T47D (cell line): ENCODE results near the gene ABHD2.

Source experiments
- DNase-seq, 2 experiments: peaks; one replicate each; pipeline versions ENCODE4 v3.0.0 to v3.0.0-alpha.2; 2011 to 2012; ENCODE audit warnings: low read depth in 1 of 2, low spot score in 1 of 2
- JUND ChIP-seq: IDR thresholded peaks from 2 replicates; pipeline ENCODE4 v1.6.1; 2012; ENCODE audit warnings: low read depth
- in situ Hi-C: cut with HindIII; loops from 2 replicates; pipeline ENCODE4 v1.10.0; 2016; ENCODE audit warnings: low sequenced_read_pairs, low pct_unique_long_range_greater_than_20kb

ABHD2 gene

DNA sequence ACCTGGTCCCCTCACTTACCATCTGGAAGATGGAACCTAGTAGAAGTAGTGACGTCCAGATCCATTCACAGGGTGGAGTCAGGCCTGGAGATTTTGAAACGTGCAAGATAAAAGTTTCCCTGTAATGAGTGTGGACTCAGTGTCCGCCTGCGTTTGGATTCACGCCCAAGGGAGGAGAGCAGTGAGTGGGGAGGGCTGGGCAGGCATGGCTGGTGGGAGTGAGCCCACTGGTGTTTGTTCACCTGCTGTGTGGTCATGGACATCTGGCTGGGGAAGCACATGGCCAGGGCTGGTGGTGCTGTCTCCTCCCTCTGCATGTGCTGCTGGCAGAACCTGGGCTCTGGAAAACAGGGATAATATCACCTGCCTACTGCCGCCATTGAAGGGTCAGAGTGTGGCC is 96.1 kb downstream of the ABHD2 start:
- in situ Hi-C loops = no loop called here
- no peak for DNase-seq
- no peak for TF ChIP-seq JUND

DNA sequence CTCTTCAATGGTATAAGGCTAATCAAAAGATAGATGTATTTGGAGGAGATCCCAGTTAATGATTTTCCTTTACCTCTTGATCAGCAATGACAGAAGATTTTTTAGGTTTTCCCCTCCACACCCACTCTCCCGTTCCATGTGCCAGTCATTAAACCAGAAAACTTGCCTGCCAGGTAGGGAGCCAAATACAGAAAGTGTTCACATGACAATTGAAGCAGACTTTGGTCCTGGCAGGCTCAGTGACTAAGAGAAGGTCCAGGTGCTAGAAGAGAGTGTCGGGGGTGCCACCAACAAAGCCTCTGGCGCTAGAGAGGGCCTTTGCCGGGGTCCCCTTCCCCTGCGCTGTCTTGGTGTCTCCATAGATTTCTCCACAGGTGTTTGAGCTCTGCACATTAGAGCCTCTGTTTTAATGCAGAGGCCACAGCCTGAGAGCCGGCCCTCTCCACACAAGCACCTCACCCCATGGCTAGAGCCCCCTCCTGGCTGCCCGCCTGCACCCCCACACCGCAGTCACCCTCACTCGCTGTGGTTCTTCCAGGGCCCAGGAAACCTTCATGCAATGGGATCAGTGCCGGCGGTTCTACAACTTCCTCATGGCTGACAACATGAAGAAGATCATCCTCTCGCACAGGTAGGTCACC is 96.8 kb downstream of the ABHD2 start:
- DNase-seq = no peak
- in situ Hi-C loops = no loop called here
- TF ChIP-seq JUND = no peak

DNA sequence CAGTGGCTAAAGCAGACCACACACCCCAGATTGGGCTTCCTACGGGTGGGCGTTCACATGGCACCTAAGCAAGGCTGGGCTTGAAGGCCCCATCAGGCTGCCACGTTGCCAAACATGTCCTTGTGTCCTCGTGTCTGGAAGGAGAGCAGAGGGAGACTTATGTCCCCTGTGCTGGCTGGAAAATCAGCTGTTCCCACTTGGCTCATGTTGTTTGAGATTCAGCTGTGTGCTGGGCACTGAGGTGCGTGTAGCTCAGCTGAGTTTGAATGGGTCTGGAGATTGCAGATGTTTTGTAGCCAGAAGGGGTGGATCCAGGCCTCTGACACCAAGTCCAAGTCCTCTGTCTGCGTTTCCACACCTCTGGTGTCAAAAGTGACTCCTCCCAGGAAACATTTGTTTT is 98.5 kb downstream of the ABHD2 start:
- TF ChIP-seq JUND = no peak
- in situ Hi-C loops = no loop called here
- DNase-seq = no peak

DNA sequence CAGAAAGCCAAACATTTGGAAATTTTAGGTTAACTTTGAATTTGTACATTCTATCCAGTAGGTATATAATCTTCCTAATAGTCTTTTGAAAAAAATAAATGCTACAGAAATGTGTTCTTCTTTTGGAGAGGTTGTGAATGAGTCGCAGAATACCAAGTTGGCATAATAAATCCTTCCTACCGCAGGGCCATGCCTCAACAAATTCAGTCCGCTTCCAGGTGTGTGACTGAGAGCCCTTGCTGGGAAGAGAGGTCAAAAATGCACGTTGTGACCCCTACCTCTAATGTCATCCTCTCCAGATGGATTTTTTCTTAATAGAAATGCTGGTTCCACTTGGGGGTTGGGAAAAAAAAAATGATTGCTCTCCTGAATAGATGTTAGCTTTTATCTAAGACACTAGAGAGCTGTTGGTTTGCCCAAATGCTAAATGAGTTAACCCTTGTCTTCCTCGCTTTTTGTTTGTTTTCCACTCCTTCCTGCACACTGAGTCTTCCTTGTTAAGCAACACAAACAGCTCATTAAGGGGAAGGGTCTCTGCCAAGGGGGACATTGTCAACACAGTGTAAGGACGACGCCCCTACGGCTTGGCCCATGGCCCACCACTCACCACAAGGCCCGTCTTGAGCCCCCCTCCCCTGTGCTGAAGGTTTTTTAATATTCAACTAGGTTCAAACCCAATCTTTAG is 99.2 kb downstream of the ABHD2 start:
- DNase-seq = no peak
- in situ Hi-C loops = no loop called here
- TF ChIP-seq JUND = no peak

DNA sequence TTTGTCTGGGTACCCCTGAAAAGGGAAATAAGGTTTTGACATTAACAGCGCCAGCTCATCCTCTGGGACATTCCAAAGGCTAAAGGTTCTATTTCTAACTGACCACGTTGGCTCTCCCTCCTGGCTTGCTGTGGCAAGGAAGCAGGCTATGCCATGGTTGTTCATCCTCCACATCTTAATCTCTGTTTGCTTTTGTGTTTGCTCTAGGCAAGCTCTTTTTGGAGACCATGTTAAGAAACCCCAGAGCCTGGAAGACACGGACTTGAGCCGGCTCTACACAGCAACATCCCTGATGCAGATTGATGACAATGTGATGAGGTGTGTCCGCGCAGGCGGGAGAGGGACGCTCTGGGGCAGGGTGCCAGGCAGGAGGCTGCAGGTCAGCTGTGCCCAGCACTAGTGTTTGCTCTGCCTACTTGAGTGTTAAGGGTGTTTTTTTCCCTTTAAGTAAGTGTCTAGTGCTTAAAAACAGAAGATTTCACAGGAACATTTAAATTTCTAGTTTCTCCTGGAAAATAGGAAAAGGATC is 99.8 kb downstream of the ABHD2 start:
- DNase-seq = no peak
- in situ Hi-C loops = no loop called here
- no peak for TF ChIP-seq JUND

DNA sequence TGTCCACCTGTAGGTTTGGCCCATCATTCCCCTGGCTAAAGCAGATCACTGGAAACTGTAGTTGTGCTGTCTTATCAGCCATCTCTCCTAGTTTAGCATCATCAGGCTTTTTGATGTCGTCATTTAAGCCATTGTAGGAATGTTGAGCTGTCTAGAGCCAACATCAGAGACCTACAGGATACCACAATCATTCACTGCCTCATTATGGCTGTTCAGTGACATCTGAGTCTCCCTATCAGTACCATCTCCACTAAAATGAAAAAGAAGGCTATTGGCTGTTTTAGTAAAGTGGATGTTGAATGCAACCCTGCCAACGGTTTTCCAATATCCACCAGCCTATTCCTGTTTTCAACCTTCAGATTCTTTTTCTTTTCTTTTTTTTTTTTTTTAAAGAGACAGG is 103.9 kb downstream of the ABHD2 start:
- in situ Hi-C loops = no loop called here
- no peak for TF ChIP-seq JUND
- DNase-seq = no peak

DNA sequence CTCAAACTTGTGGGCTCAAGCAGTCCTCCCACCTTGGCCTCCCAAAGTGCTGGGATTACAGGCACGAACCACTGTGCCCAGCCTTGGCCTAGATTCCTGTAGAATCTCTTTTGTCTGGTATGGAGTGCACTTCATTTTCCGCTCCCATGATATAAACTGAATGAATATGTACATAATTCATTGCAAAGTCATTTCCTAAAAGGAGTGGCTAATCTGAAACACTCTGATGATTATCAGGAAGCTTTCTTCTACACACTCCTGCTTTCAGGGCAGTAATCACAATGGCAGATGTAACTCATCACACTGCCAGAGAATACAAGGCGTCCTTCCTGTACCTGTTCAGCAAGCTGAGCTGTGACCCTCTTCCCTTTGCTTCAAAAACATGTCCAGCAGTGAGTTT is 104.5 kb downstream of the ABHD2 start:
- TF ChIP-seq JUND = no peak
- DNase-seq = no peak
- in situ Hi-C loops = no loop called here

DNA sequence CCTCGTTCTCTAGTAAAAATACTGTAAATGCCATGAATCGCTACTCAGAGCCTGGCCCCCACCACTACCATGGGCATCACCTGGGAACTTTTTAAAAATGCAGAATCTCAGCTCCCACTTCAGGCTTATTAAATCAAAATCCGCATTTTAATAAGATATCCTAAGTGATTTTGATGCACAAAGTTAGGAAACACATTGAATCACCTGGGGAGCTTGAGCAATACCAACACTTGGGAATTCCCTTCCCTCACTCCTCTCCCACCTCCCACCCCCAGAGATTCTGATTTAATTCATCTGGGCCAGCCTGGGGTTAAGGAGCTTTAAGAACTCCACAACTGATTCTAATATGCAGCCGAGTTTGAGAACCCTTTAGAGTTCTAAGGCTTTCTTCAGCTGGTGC is 106.4 kb downstream of the ABHD2 start:
- no peak for TF ChIP-seq JUND
- no peak for DNase-seq
- in situ Hi-C loops = no loop called here

DNA sequence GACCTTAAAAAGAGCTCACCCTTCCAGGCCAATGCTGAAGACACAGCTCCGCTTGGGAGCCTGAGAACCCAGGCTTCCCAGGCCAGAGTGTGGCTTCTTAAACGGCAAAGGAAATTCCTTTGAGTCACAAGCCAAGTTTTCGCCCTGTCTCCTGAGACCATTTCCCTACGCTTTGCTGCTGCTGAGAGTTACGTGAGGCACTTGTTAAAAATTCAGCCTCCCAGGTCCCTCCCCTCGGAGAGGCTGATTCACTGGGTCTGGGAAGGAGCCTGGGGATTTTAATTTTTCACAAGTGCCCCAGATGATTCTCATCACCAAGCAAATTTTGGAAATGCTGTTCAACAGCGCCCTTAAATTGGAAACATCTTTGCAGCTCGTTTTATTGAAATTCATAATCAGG is 107.6 kb downstream of the ABHD2 start:
- in situ Hi-C loops = no loop called here
- no peak for DNase-seq
- TF ChIP-seq JUND = no peak

DNA sequence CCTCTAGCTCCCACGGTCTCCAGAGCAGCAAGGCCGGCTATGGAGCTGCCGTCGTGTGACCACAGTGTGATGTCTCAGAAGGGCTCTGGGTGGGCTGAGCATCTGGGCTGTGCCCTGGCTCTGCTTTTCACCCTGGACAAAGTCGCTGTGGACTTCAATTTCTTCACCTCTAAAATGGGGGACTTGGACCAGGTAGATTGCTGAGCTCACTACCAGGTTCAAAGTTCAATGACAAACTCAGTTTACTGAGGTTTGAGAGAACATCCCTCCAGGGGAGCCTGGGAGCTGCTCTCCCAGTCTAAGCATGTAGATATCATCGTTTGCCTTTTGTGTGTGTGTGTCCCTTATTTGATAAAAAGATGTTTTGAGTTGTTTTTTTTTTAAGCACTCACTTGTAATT is 108.0 kb downstream of the ABHD2 start:
- DNase-seq = no peak
- in situ Hi-C loops = no loop called here
- TF ChIP-seq JUND = no peak

DNA sequence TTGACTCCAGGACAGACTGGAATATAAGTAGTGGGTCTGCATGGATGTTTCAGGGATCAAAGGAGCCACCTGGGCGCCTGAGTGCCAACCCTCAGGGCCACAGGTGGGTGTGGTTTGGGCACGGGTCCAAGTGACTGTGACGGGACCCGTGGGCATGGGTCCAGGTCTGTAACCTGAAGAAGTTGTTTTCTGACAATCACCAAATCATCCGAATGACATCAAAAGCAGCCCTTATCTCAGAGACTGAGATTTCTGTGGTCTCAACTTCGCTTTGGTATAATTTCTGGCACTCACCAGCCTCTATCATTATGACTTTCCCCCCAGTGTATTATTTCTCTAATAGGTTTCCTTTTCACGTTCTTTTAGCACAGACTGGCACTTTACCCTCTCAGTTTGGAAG is 108.7 kb downstream of the ABHD2 start:
- in situ Hi-C loops = no loop called here
- no peak for DNase-seq

DNA sequence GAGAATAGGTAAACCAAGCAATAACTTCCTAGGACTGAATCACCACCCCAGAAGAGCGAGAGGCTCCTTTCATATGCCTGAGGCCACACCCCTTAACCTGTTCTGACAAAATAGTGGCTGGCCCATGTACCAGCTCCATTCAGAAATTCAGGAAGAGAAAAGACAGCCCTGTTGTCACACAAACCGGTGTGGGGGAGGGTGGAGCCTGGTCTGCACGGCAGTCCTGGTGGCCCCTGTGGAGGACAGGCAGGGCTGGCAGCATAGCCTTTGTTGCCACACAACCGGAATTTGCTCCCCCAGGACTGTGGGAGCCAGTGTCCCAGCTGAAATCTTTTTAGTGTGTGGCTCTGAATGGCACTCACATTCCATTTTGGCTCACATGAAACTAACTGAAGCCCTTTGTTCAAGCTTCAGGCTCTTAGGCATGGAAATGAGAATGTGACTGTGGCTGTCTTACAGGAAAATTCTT is 109.3 kb downstream of the ABHD2 start:
- no peak for TF ChIP-seq JUND
- in situ Hi-C loops = no loop called here

More for the DNA sequence above, 108.7 kb downstream of the ABHD2 start:
- TF ChIP-seq JUND = no peak

DNA sequence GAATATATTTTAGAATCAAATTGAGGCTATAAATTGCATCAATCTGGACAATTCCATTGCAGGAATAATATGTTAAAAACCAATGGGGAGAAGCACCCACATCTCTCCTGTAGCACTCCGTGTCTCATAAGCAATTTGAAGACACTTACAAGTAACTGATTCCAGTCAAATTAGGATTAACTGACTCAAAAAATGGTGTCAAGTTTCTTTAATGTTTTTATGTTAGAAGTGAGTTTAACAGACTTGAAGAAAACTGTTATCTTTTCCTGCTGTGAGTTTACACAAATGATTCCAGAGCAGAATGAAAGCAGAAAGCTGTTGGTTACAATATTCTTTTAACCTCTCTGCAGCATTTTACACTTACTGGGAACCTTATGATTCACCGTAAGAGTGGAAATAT is 109.9 kb downstream of the ABHD2 start:
- no peak for TF ChIP-seq JUND
- DNase-seq = no peak
- in situ Hi-C loops = no loop called here

More for the DNA sequence above, 109.3 kb downstream of the ABHD2 start:
- DNase-seq = peak in 1 of 2 experiments; percentile 21
